ENCODE data around the gene HYOU1. TPM values are rescaled to one million over a fixed set of nuclear protein-coding genes. Genes with fewer than 3 reads are reported as not detected.

The HYOU1 gene
- total RNA-seq, 1 donor = 126 TPM

DNA sequence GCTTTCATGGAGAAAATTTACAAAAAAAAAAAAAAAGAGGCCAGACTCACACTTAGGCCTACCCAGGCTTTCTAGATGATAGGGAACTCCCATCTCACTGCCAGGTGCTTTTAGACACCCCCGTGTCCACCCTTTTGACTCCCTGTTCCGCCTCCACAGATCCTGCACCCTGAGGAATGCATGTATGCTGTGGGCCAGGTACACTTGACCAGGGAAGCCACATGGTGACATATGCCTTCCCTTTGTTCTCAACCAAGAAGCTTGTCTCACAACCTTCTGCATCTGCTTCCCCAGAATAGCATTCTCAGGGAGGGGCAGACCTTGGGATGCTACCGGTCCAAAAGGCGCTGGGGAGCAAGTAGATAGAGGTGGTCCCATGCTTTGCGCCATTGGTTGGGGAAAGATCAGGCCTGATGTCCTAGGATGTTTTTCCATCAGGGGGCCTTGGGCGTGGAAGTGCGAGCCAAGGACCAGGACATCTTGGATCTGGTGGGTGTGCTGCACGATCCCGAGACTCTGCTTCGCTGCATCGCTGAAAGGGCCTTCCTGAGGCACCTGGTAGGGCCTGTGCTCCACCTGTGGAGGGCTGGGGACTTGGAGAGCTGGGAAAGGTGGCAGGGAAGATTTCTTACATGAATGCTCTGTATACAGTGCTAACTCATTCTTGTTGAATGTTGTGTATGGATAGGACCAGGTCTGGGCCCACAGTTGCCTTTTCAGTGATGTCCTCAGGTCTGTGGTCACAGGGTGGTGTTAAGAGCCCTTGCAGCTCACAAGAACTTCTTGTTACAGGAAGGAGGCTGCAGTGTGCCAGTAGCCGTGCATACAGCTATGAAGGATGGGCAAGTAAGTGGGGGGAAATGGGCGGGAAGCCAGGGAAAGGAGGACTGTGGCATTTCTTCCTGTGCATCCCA, 35.2 kb upstream of the HYOU1 start:
- peak overlapping the region; percentile 75 for H3K4me3 ChIP-seq (ENCODE audit: low read depth, low read length)
- DNase-seq (ENCODE audit: low read depth) = no peak
- TF ChIP-seq CTCF (IDR thresholded peaks at IDR 0.05; ENCODE audit: insufficient read depth, low read length) = no peak

- H3K4me3 ChIP-seq (ENCODE audit: low read depth, low read length) = no peak overlapping the region
- peak; percentile 32 for DNase-seq (ENCODE audit: low read depth)
- TF ChIP-seq CTCF (IDR thresholded peaks at IDR 0.05; ENCODE audit: insufficient read depth, low read length) = no peak
Measured at GRCh38 chr11:119091178-119091577, 34.2 kb upstream of the HYOU1 start.

- DNase-seq (ENCODE audit: low read depth) = no peak
- H3K4me3 ChIP-seq (ENCODE audit: low read depth, low read length) = no peak overlapping the region
- no peak for TF ChIP-seq CTCF (IDR thresholded peaks at IDR 0.05; ENCODE audit: insufficient read depth, low read length)
Measured at GRCh38 chr11:119089319-119089718, 32.3 kb upstream of the HYOU1 start.

DNA sequence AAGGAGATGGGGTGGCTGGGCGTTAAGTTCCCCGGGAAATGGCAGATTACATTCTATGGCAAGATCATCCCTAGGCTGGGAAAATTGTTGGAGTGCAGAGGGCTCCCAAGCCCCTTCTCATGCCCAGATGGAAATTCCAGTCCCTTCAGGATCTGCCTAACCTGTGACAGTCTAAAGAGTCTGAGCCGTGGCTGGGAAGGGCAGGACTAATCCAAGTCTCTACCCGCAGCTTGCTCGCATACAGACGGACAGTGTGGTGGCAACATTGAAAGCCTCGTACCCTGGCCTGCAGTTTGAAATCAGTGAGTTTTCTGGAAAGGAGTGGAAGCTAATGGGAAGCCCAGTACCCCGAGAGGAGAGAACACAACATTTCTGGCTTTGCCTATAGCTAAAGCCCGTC, 31.4 kb upstream of the HYOU1 start:
- TF ChIP-seq CTCF (IDR thresholded peaks at IDR 0.05; ENCODE audit: insufficient read depth, low read length) = no peak
- no peak overlapping the region for H3K4me3 ChIP-seq (ENCODE audit: low read depth, low read length)
- no peak for DNase-seq (ENCODE audit: low read depth)

- TF ChIP-seq CTCF (IDR thresholded peaks at IDR 0.05; ENCODE audit: insufficient read depth, low read length) = no peak
- no peak overlapping the region for H3K4me3 ChIP-seq (ENCODE audit: low read depth, low read length)
- no peak for DNase-seq (ENCODE audit: low read depth)
Measured at GRCh38 chr11:119087747-119088241, 30.8 kb upstream of the HYOU1 start.

- no peak for TF ChIP-seq CTCF (IDR thresholded peaks at IDR 0.05; ENCODE audit: insufficient read depth, low read length)
- H3K4me3 ChIP-seq (ENCODE audit: low read depth, low read length) = no peak overlapping the region
- no peak for DNase-seq (ENCODE audit: low read depth)
Measured at GRCh38 chr11:119087123-119087522, 30.1 kb upstream of the HYOU1 start.

All from fibroblast of the aortic adventitia (primary cell).